ENCODE data around the gene KDM4F. TPM values are rescaled to one million over a fixed set of nuclear protein-coding genes. Genes with fewer than 3 reads are reported as not detected.

The KDM4F gene
- total and polyA plus RNA-seq, 2 experiments from 2014 or later: not detected

- H3K27ac ChIP-seq: no peak overlapping the region
- no peaks in the 10 kb centered on the region for H3K9me3 ChIP-seq (ENCODE audit: low read depth)
- H3K4me1 ChIP-seq (ENCODE audit: low read depth): no peaks in the 10 kb centered on the region
- H3K4me3 ChIP-seq: no peak overlapping the region
- H3K36me3 ChIP-seq: no peaks in the 10 kb centered on the region
- DNase-seq (ENCODE audit: low read depth in 1 of 2, low spot score in 1 of 2): no peak
- no peaks in the 10 kb centered on the region for H3K27me3 ChIP-seq
- TF ChIP-seq CTCF (IDR thresholded peaks at IDR 0.05; ENCODE audit: low read depth, low read length): no peak
Measured at GRCh38 chr11:95054356-95054755, 5.1 kb downstream of the KDM4F start.

- Histone ChIP-seq H3K27me3 (peaks cover under 1% of the 10 kb centered on the region), H3K4me1 (ENCODE audit: low read depth) (no peaks in the 10 kb centered on the region), H3K36me3 (no peaks in the 10 kb centered on the region), H3K27ac (no peak overlapping the region), H3K9me3 (ENCODE audit: low read depth) (no peaks in the 10 kb centered on the region), H3K4me3 (no peak overlapping the region)
- no peak for TF ChIP-seq CTCF (IDR thresholded peaks at IDR 0.05; ENCODE audit: low read depth, low read length)
- no peak for DNase-seq (ENCODE audit: low read depth in 1 of 2, low spot score in 1 of 2)
Measured at GRCh38 chr11:95055283-95055897, 6.2 kb downstream of the KDM4F start.

GRCh38 chr11:95057959-95058358 lies 8.7 kb downstream of the KDM4F start:
- TF ChIP-seq CTCF (IDR thresholded peaks at IDR 0.05; ENCODE audit: low read depth, low read length): no peak
- no peak for DNase-seq (ENCODE audit: low read depth in 1 of 2, low spot score in 1 of 2)
- Histone ChIP-seq H3K27ac (no peak overlapping the region), H3K27me3 (peaks cover 17% of the 10 kb centered on the region), H3K4me3 (no peak overlapping the region), H3K36me3 (no peaks in the 10 kb centered on the region), H3K4me1 (ENCODE audit: low read depth) (no peaks in the 10 kb centered on the region), H3K9me3 (ENCODE audit: low read depth) (no peaks in the 10 kb centered on the region)

GRCh38 chr11:95058621-95059020 lies 9.4 kb downstream of the KDM4F start:
- peak in 1 of 2 donors; percentile 7 for DNase-seq (ENCODE audit: low read depth in 1 of 2, low spot score in 1 of 2)
- peaks cover 17% of the 10 kb centered on the region for H3K27me3 ChIP-seq
- H3K36me3 ChIP-seq: no peaks in the 10 kb centered on the region
- no peaks in the 10 kb centered on the region for H3K4me1 ChIP-seq (ENCODE audit: low read depth)
- H3K9me3 ChIP-seq (ENCODE audit: low read depth): no peaks in the 10 kb centered on the region
- no peak overlapping the region for H3K27ac ChIP-seq
- no peak overlapping the region for H3K4me3 ChIP-seq
- no peak for TF ChIP-seq CTCF (IDR thresholded peaks at IDR 0.05; ENCODE audit: low read depth, low read length)

- no peak for TF ChIP-seq CTCF (IDR thresholded peaks at IDR 0.05; ENCODE audit: low read depth, low read length)
- H3K9me3 ChIP-seq (ENCODE audit: low read depth): no peaks in the 10 kb centered on the region
- H3K27ac ChIP-seq: no peak overlapping the region
- no peaks in the 10 kb centered on the region for H3K36me3 ChIP-seq
- H3K27me3 ChIP-seq: peaks cover 17% of the 10 kb centered on the region
- H3K4me3 ChIP-seq: no peak overlapping the region
- no peak for DNase-seq (ENCODE audit: low read depth in 1 of 2, low spot score in 1 of 2)
- H3K4me1 ChIP-seq (ENCODE audit: low read depth): no peaks in the 10 kb centered on the region
Measured at GRCh38 chr11:95059046-95059445, 9.8 kb downstream of the KDM4F start.
